NOMO-1 (cell line): ENCODE measurements around the gene CADPS2.

Source experiments
- DNase-seq, 2 experiments: peaks; one replicate each; lab custom pipeline; 2025; ENCODE audit not compliant: unreplicated experiment in 2 of 2; lab: John Stamatoyannopoulos, UW

The CADPS2 gene

DNA sequence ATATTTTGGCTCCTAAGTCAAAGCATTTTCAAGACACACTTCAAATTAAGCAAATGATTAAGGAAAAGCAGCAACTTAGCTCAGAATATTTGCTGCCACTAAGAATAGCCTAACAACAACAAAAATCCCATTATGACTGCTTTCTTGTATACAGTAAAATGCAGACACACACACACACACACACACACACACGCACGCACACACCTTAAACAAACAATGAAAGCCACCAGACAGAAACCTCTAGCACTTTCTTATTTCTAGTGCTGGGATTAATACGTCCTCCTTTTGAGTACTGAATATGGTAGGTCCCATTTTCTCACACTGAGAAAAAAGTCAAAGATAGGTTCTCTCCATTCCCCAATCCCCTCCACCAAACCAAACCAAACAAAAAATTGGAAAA lies 558.3 kb downstream of the CADPS2 start:
- no peak for DNase-seq

DNA sequence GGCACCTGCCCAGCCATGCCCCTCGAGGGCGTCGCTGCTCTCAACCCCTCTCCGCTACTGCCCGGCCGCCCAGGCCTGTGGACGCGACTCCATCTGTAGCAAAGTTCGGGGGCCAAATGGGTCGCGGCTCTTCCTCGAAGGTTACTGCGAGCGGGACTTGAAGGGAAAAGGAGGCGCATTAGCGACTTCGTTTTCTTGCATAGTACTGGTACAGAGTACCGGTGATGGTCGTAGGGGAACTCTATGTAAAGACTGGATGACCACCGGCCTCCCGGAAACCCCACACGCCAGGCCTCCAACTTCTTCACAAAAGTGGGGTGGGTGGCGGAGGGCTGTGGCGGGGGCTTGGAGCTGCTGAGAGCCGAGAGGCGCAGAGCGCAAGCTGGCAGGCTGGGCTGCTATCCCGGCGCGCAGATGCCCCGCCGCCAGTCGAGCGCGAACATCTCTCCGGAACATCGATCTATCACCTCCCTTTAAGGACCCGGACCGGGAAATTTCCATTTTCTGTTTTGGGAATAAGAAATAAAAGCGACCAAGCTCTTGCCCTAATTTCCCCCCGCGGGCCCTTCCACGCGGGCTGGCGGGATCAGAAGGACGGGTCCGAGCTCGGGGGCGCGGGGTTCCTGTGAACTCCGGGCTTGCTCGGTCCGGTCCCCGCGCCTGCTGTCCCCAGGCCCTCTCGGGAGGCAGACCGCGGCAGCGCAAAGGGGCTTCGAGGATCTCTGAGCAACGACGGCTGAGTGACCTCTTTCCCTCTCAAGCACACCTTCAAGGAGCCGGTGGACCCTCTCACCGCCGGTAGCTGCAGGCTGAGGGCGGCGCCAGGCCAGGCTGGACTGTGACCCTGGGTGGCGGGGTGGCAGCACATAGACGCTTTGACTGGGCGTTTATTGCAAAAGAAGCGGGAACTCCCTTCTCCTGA lies 569.5 kb downstream of the CADPS2 start:
- no peak for DNase-seq

- DNase-seq, result no peak
Observed at GRCh38 chr7:122315507-122316466, 570.5 kb downstream of the CADPS2 start.

DNA sequence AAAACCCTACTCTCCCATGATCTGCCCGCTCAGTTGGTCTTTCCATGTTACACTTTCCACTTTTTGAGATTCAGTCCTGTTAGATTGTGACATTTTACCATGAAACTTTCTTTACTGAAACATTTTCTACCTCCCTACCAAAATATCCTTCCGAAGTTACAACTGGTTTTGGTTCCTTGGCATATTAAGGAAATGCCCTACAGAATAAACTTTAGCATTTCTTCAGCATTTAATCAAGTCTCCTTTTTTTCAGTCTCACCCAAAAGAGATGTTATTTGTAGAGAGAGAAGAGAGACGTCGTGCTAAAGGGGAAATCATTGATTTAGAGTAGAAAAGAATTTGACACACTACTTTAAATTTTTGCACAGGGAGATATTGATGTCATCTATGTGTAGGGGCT lies 572.0 kb downstream of the CADPS2 start:
- DNase-seq, result no peak

DNA sequence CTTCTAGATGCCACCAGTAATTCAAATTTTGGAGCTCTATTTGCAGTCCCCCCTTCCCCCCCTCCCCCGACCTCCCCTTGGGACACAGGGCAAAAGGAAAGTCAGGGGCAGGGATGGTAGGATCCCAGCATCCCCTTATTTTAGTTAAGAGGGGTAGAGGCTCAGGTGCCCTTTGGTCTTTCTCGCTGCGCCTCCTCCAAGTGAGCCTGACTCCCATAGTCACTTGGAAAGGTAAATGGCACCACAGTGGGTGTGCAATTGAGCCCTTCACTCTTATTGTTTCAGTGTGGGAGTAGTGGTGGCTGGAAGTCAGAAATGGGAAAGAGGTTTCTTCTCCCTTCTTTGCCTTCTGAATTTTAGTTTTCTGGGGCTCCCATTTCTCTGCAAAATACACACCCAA lies 573.5 kb downstream of the CADPS2 start:
- DNase-seq, result no peak

- no peak for DNase-seq
Observed at GRCh38 chr7:122311734-122312450, 574.4 kb downstream of the CADPS2 start.

DNA sequence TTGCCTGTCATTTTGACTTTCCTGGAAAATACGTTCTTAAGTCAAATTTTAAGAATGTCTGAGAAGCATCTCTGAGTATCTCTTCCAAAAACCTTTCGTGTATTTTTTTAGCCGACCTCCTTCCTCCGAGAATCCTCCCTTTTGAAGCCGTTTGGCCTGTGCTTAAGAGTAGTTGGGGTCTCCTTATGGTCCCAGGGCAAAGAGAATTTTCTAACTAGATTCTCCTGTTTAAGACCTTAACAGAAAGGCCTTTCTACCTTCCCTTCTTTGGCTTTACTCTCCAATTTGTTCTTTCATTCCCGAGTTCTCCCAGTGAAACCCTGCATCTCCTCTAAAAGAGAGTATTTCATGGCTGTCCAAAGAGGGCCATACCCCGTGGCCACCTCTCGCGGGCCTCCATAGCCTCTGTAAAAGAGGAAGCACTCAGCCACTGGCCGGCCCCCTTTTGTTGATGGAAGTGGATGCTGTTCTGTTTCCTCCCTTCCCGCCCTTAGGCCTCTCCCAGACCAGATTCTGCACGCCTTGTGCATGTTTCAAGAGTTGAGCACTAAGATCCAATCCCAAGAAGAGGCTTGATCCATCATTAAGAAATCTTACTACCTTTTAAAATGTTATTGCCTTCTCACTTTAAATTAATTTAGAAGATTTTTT lies 575.1 kb downstream of the CADPS2 start:
- DNase-seq, result no peak

- no peak for DNase-seq
Observed at GRCh38 chr7:122310119-122311021, 575.9 kb downstream of the CADPS2 start.

DNA sequence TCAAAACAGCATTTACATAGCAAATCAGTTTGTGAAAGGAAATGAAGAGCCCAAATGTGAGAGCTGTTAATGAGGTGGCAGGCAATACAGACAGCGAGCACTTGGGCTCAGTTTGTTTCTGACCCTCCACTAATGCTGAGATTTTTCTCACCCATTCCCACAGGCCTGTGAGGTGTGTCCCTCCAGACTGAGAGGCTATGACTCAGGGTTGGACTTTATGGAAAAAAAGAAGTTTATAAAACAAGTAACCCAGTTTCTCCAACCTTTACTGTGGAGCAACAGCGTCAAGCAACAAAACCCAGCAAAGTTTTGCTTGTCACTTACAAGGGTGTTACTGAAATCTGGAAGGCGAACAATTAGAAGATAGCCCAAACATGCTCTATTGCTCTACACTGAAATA lies 576.8 kb downstream of the CADPS2 start:
- no peak for DNase-seq

DNA sequence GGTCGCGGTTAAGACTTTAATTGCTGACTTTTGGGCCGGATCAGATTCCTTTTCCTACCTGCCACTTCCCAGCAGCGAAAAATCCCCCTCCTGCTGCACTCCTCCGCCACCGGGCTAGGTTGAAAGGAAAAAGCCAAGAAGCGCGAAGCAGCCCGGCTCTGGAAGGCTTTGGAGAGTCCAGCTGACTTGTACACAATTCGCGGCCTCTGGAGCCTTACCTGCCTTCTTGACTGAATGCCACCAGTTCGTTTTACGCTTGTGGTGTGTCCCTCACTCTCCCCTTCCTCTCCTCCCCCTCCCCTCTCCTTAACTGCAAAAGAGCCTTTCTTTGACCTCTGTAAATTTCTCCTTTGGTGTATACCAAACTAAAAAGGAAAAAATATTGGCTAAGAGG lies 579.0 kb downstream of the CADPS2 start:
- no peak for DNase-seq

GRCh38 chr7:122306320-122307227 lies 579.7 kb downstream of the CADPS2 start:
- DNase-seq, result no peak

- no peak for DNase-seq
Observed at GRCh38 chr7:122305475-122306319, 580.6 kb downstream of the CADPS2 start.

GRCh38 chr7:122304996-122305421 lies 581.3 kb downstream of the CADPS2 start:
- DNase-seq, result no peak

DNA sequence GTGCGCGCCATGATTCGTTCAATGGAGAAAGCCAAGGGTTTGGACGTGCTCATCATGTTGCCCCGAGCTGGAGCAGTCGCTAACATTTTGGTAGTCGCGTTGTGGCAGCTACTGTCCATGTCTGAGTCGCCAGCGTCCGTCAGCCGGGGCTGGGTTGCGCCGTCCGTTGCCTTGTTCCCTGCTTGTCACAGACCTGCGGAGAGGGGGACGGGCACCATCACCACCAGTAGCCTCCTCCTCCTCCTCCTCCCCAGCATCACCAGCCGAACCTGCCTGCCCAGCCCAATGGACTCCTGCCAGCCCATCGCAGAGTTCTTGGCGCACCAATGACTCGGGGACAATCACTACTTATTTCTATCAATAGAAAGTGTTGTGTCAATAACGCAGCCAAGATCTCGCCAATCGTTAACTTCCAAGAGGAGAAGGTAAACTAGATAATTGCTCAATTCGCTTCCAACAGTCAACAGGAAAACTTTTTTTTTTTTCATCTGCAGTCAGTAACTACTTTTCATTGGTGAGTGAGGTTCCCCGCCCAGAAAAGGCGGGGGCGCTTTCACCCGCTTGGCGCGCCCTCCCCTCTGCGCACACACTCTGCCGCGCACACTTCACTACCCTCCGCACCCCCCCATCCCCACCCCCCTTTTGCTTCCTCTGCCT lies 581.8 kb downstream of the CADPS2 start, which contains the start of gene FEZF1:
Gene FEZF1, minus strand, starts transcription at position 432 of the 657 bp plus-strand sequence. Its CDS starts 313 bp downstream, at position 119.
- no peak for DNase-seq

DNA sequence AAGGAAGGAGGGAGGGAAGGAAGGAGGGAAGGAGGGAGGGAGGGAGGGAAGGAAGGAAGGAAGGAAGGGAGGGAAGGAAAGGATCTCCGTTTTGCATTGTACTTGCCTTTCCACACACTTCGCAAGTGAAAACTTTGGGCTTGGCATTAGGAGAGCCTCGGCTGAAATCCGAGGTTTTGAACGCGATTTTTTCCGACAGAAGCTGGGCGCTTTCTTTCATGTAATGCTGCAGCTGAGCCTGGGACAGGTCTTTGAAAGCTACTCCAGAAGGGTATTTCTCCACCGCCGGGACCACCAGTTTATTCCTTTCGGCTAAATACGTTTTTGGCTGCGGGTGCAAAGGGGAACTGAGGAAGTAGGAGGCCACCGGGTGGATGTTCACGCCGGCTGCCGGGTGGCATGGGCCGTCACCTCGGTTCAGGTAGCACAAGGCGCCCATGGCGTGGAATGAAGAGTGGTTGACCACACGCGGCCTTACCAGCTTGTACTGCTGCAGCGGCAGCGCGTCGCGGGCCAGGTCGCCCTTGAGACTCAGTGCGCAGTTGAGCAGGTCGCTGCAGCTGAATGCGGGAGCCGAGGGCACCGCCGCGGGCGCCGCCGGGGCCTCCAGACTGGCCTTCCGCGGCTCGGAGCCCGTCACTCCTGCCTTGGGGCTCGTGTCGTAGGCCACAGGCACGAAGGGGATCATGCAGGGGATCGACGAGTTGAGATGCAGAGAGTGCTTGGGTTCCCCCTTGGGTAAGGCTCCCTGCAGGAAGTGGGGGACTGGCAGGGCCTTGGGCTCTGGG lies 582.5 kb downstream of the CADPS2 start:
- DNase-seq, result no peak
